RWPE1 (cell line): ENCODE data around the gene TAS1R1.

Experiments used
- CTCF ChIA-PET: fragments of 350-600 bp; sonication (Branson Sonifier 250); formaldehyde crosslinking; extraction: SDS; loops from one replicate; lab custom pipeline; 2021; lab: Yijun Ruan, JAX
- POLR2A ChIA-PET: fragments of 400-600 bp; formaldehyde crosslinking; extraction: SDS; loops from one replicate; lab custom pipeline; 2020; ENCODE audit warnings: antibody characterized with exemption; ENCODE audit not compliant: low non-redundant PET; lab: Yijun Ruan, JAX
- DNase-seq: peaks from one replicate; pipeline ENCODE4 v3.0.0; 2012; ENCODE audit warnings: low spot score
- H3K27ac ChIP-seq: fragments of 450-650 bp; 2 replicates; pipeline ENCODE4 v1.5.1; 2017
- CTCF ChIP-seq: fragments of 450-650 bp; conservative IDR thresholded peaks from 2 replicates; pipeline ENCODE4 v1.5.1; 2017; ENCODE audit warnings: low read depth, mild to moderate bottlenecking

The TAS1R1 gene

DNA sequence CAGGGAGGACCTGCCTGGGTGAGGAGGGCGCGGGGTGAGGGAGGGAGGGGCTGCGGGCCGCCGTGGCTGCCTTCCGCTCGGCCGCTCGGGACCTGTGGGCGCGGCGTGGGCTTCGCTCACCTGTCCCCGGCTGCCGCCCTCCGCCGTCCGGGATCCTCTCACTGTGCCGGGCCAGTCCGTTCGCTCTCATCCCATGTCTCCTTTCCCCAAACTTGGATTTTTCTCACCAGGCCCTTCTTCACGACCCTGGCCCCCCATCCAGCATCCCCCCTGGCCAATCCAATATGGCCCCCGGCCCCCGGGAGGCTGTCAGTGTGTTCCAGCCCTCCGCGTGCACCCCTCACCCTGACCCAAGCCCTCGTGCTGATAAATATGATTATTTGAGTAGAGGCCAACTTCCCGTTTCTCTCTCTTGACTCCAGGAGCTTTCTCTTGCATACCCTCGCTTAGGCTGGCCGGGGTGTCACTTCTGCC is 25.0 kb downstream of the TAS1R1 start:
- DNase-seq = peak; percentile 20
- TF ChIP-seq CTCF = no peak
- peak overlapping the region; percentile 92 for H3K27ac ChIP-seq

DNA sequence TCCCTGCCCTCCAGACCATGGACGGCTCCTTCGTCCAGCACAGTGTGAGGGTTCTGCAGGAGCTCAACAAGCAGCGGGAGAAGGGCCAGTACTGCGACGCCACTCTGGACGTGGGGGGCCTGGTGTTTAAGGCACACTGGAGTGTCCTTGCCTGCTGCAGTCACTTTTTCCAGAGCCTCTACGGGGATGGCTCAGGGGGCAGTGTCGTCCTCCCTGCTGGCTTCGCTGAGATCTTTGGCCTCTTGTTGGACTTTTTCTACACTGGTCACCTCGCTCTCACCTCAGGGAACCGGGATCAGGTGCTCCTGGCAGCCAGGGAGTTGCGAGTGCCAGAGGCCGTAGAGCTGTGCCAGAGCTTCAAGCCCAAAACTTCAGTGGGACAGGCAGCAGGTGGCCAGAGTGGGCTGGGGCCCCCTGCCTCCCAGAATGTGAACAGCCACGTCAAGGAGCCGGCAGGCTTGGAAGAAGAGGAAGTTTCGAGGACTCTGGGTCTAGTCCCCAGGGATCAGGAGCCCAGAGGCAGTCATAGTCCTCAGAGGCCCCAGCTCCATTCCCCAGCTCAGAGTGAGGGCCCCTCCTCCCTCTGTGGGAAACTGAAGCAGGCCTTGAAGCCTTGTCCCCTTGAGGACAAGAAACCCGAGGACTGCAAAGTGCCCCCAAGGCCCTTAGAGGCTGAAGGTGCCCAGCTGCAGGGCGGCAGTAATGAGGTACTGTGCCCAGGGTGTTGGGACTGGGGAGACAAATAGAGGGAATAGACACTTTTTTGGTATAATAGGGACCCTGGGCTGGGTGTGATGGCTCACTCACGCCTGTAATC is 25.7 kb downstream of the TAS1R1 start:
- DNase-seq = no peak
- CTCF ChIA-PET = interaction anchor here (0.6 to 1.1 kb wide), 6 partner anchors 12 to 1881 kb away, joined by 3 to 10 read pairs (median 3); partner anchors contain the start of gene NOL9
- H3K27ac ChIP-seq = peak overlapping the region; percentile 92
- POLR2A ChIA-PET = interaction anchor here (1.0 to 1.6 kb wide), 2 partner anchors 8 to 26 kb away, joined by 3 to 4 read pairs; partner anchors contain the start of gene NOL9
- no peak for TF ChIP-seq CTCF

More for the DNA sequence above, 25.0 kb downstream of the TAS1R1 start:
- POLR2A ChIA-PET = interaction anchor here (0.7 to 1.6 kb wide), 3 partner anchors 26 to 164 kb away, joined by 3 read pairs; partner anchors contain the start of gene NOL9
- CTCF ChIA-PET = interaction anchor here (0.6 to 0.7 kb wide), 2 partner anchors 478 to 1880 kb away, joined by 3 to 5 read pairs; no protein-coding TSS in a partner anchor

DNA sequence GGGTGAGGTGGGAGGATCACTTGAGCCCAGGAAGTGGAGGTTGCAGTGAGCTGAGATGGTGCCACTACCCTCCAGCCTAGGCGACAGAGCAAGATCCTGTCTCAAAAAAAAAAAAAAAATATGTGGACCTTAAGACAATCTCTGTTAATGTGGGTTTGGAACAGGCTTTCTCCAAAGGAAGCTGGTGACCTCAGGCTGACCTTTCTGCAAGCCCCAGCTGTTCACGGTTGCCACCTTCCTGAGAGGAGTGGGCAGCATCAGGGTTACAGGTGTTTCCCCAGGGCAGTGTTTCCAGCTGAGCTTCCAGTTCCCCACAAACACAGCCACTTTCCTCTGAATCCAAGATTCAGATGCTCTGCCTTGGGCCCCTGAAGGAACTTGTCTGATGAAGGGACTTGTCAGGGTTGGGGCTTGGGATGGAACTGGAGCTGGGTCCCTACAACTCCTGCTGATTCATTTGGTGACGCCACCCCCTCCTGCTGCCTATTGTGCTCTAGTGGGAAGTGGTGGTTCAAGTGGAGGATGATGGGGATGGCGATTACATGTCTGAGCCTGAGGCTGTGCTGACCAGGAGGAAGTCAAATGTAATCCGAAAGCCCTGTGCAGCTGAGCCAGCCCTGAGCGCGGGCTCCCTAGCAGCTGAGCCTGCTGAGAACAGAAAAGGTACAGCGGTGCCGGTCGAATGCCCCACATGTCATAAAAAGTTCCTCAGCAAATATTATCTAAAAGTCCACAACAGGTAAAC is 26.6 kb downstream of the TAS1R1 start:
- peak overlapping the region; percentile 92 for H3K27ac ChIP-seq
- ChIA-PET POLR2A (interaction anchor here (0.7 to 1.0 kb wide), 3 partner anchors 8 to 18 kb away, joined by 3 to 4 read pairs (median 4); no protein-coding TSS in a partner anchor), CTCF (interaction anchor here (0.6 to 1.1 kb wide), 4 partner anchors 13 to 220 kb away, joined by 3 to 10 read pairs (median 4); partner anchors contain the start of gene NOL9)
- TF ChIP-seq CTCF = no peak
- DNase-seq = peak; percentile 73

DNA sequence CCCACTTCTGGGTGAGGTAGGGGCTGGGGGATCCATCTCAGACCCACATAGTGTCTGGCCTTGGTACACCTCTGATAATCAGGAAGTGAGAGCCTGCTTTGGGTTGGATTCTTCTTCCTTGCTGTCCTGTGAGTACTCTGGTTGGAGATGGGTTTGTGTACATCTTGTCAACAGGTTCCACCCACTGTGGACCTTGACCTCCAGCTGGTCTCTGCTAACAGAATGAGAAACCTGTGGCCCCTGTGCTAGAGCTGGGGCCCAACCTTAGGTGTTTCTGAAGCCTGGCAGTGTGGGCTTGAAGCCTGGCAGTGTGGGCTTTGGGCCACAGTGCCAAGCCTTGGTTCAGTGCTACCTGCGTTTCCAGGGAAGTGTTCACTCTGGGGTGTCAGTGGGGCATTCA is 27.3 kb downstream of the TAS1R1 start:
- POLR2A ChIA-PET = interaction anchor here (0.6 kb wide), 1 partner anchor 39 kb away, joined by 3 read pairs; no protein-coding TSS in a partner anchor

GRCh38 chr1:6584126-6585080 is 29.3 kb downstream of the TAS1R1 start:
- ChIA-PET POLR2A (interaction anchor here (0.6 to 0.7 kb wide), 2 partner anchors 46 to 1168 kb away, joined by 4 to 9 read pairs; no protein-coding TSS in a partner anchor), CTCF (interaction anchor here (0.6 kb wide), 1 partner anchor 62 kb away, joined by 3 read pairs; no protein-coding TSS in a partner anchor)
- DNase-seq = no peak
- TF ChIP-seq CTCF = no peak
- peak overlapping the region; percentile 98 for H3K27ac ChIP-seq

More for the DNA sequence above, 27.3 kb downstream of the TAS1R1 start:
- TF ChIP-seq CTCF = no peak
- peak overlapping the region; percentile 92 for H3K27ac ChIP-seq
- no peak for DNase-seq
- CTCF ChIA-PET = no interaction called here
